Dendritic cell treated with granulocyte-macrophage colony-stimulating factor and Interleukin-4, amounts not matched to agents 40 ng/mL and 50 ng/mL, for 4 days (primary cell): Measurements from ENCODE around the gene MROH2A.

Source experiments
- H3K27ac Mint-ChIP-seq: one replicate; pipeline ENCODE4 v1.8.0; 2022; ENCODE audit warnings: mild to moderate bottlenecking, mixed read lengths
- H3K27me3 Mint-ChIP-seq: one replicate; pipeline ENCODE4 v1.8.0; 2022; ENCODE audit warnings: mild to moderate bottlenecking, mixed read lengths
- H3K36me3 Mint-ChIP-seq: one replicate; pipeline ENCODE4 v1.8.0; 2022; ENCODE audit warnings: low read depth, mixed read lengths
- H3K4me1 Mint-ChIP-seq: one replicate; pipeline ENCODE4 v1.8.0; 2022; ENCODE audit warnings: low read depth, mixed read lengths
- H3K4me3 Mint-ChIP-seq: one replicate; pipeline ENCODE4 v1.8.0; 2022; ENCODE audit warnings: mild to moderate bottlenecking, moderate library complexity, mixed read lengths
- H3K9me3 Mint-ChIP-seq: one replicate; pipeline ENCODE4 v1.8.0; 2022; ENCODE audit warnings: mixed read lengths
- intact Hi-C: fragments of 100-400 bp; cut with micrococcal nuclease; formaldehyde crosslinking; loops from one replicate; pipeline ENCODE4 v1.15.0; 2022

The MROH2A gene

GRCh38 chr2:233851169-233851568 is 73.0 kb downstream of the MROH2A start:
- peaks cover 18% of the 10 kb centered on the region for H3K36me3 Mint-ChIP-seq
- no peaks in the 10 kb centered on the region for H3K9me3 Mint-ChIP-seq
- H3K4me1 Mint-ChIP-seq = peaks cover 48% of the 10 kb centered on the region
- H3K27ac Mint-ChIP-seq = no peak overlapping the region
- no peak overlapping the region for H3K4me3 Mint-ChIP-seq
- intact Hi-C loops = loop anchor here (10.0 kb wide), 1 partner anchor 694 kb away; no protein-coding TSS in a partner anchor
- no peaks in the 10 kb centered on the region for H3K27me3 Mint-ChIP-seq

GRCh38 chr2:233852056-233852455 is 73.9 kb downstream of the MROH2A start:
- peaks cover 18% of the 10 kb centered on the region for H3K36me3 Mint-ChIP-seq
- no peak overlapping the region for H3K27ac Mint-ChIP-seq
- intact Hi-C loops = loop anchor here (10.0 kb wide), 1 partner anchor 693 kb away; no protein-coding TSS in a partner anchor
- H3K4me3 Mint-ChIP-seq = peak overlapping the region; percentile 35
- H3K4me1 Mint-ChIP-seq = peaks cover 46% of the 10 kb centered on the region
- H3K9me3 Mint-ChIP-seq = no peaks in the 10 kb centered on the region
- no peaks in the 10 kb centered on the region for H3K27me3 Mint-ChIP-seq

- H3K27ac Mint-ChIP-seq = no peak overlapping the region
- H3K9me3 Mint-ChIP-seq = no peaks in the 10 kb centered on the region
- H3K4me1 Mint-ChIP-seq = peaks cover 50% of the 10 kb centered on the region
- H3K36me3 Mint-ChIP-seq = peaks cover 14% of the 10 kb centered on the region
- H3K27me3 Mint-ChIP-seq = no peaks in the 10 kb centered on the region
- intact Hi-C loops = loop anchor here (10.0 kb wide), 1 partner anchor 691 kb away; no protein-coding TSS in a partner anchor
- peak overlapping the region; percentile 95 for H3K4me3 Mint-ChIP-seq
Measured at GRCh38 chr2:233853353-233853752, 75.2 kb downstream of the MROH2A start.

- H3K4me1 Mint-ChIP-seq = peaks cover 45% of the 10 kb centered on the region
- H3K27me3 Mint-ChIP-seq = no peaks in the 10 kb centered on the region
- peak overlapping the region; percentile 35 for H3K27ac Mint-ChIP-seq
- intact Hi-C loops = loop anchor here (10.0 kb wide), 1 partner anchor 691 kb away; no protein-coding TSS in a partner anchor
- peaks cover 9% of the 10 kb centered on the region for H3K36me3 Mint-ChIP-seq
- no peaks in the 10 kb centered on the region for H3K9me3 Mint-ChIP-seq
- H3K4me3 Mint-ChIP-seq = peak overlapping the region; percentile 95
Measured at GRCh38 chr2:233853883-233854240, 75.7 kb downstream of the MROH2A start.

GRCh38 chr2:233854241-233854981 is 76.3 kb downstream of the MROH2A start, which contains the start of gene HJURP:
TSS of gene HJURP (minus strand) at chr2:233854535. CDS start at chr2:233854500, 35 bp downstream.
- no peaks in the 10 kb centered on the region for H3K9me3 Mint-ChIP-seq
- H3K27me3 Mint-ChIP-seq = no peaks in the 10 kb centered on the region
- H3K4me3 Mint-ChIP-seq = peak within 1 kb of the TSS; percentile 95
- intact Hi-C loops = loop anchor here (10.0 kb wide), 1 partner anchor 690 kb away; no protein-coding TSS in a partner anchor
- peak within 1 kb of the TSS; percentile 35 for H3K27ac Mint-ChIP-seq
- peaks cover 9% of the 10 kb centered on the region for H3K36me3 Mint-ChIP-seq
- H3K4me1 Mint-ChIP-seq = peaks cover 41% of the 10 kb centered on the region

GRCh38 chr2:233855345-233855744 is 77.2 kb downstream of the MROH2A start:
- peaks cover 9% of the 10 kb centered on the region for H3K36me3 Mint-ChIP-seq
- no peaks in the 10 kb centered on the region for H3K9me3 Mint-ChIP-seq
- peaks cover 41% of the 10 kb centered on the region for H3K4me1 Mint-ChIP-seq
- intact Hi-C loops = loop anchor here (10.0 kb wide), 1 partner anchor 689 kb away; no protein-coding TSS in a partner anchor
- H3K27me3 Mint-ChIP-seq = no peaks in the 10 kb centered on the region
- no peak overlapping the region for H3K4me3 Mint-ChIP-seq
- no peak overlapping the region for H3K27ac Mint-ChIP-seq

- H3K9me3 Mint-ChIP-seq = no peaks in the 10 kb centered on the region
- H3K4me1 Mint-ChIP-seq = peaks cover 41% of the 10 kb centered on the region
- peaks cover 9% of the 10 kb centered on the region for H3K36me3 Mint-ChIP-seq
- no peak overlapping the region for H3K27ac Mint-ChIP-seq
- H3K27me3 Mint-ChIP-seq = no peaks in the 10 kb centered on the region
- intact Hi-C loops = loop anchor here (10.0 kb wide), 1 partner anchor 689 kb away; no protein-coding TSS in a partner anchor
- H3K4me3 Mint-ChIP-seq = no peak overlapping the region
Measured at GRCh38 chr2:233856184-233856583, 78.1 kb downstream of the MROH2A start.

- Mint-ChIP-seq H3K36me3 (peaks cover 9% of the 10 kb centered on the region), H3K4me1 (peaks cover 30% of the 10 kb centered on the region), H3K4me3 (no peak overlapping the region), H3K27me3 (no peaks in the 10 kb centered on the region), H3K27ac (no peak overlapping the region), H3K9me3 (no peaks in the 10 kb centered on the region)
- intact Hi-C loops = loop anchor here (10.0 kb wide), 1 partner anchor 687 kb away; no protein-coding TSS in a partner anchor
Measured at GRCh38 chr2:233857511-233858141, 79.5 kb downstream of the MROH2A start.

GRCh38 chr2:233858331-233858730 is 80.2 kb downstream of the MROH2A start:
- Mint-ChIP-seq H3K4me3 (no peak overlapping the region), H3K27me3 (no peaks in the 10 kb centered on the region), H3K36me3 (peaks cover 9% of the 10 kb centered on the region), H3K27ac (no peak overlapping the region), H3K9me3 (no peaks in the 10 kb centered on the region), H3K4me1 (peaks cover 27% of the 10 kb centered on the region)
- intact Hi-C loops = loop anchor here (10.0 kb wide), 1 partner anchor 686 kb away; no protein-coding TSS in a partner anchor

- Mint-ChIP-seq H3K9me3 (peaks cover 7% of the 10 kb centered on the region), H3K4me3 (no peak overlapping the region), H3K27me3 (peaks cover 3% of the 10 kb centered on the region), H3K27ac (no peak overlapping the region), H3K4me1 (peaks cover 8% of the 10 kb centered on the region), H3K36me3 (peaks cover 8% of the 10 kb centered on the region)
- intact Hi-C loops = no loop called here
Measured at GRCh38 chr2:233862261-233862768, 84.2 kb downstream of the MROH2A start.

- peaks cover 16% of the 10 kb centered on the region for H3K36me3 Mint-ChIP-seq
- H3K9me3 Mint-ChIP-seq = peaks cover 11% of the 10 kb centered on the region
- intact Hi-C loops = no loop called here
- H3K4me3 Mint-ChIP-seq = no peak overlapping the region
- peaks cover 13% of the 10 kb centered on the region for H3K4me1 Mint-ChIP-seq
- peaks cover 20% of the 10 kb centered on the region for H3K27me3 Mint-ChIP-seq
- no peak overlapping the region for H3K27ac Mint-ChIP-seq
Measured at GRCh38 chr2:233865838-233866237, 87.7 kb downstream of the MROH2A start.

GRCh38 chr2:233866479-233866878 is 88.3 kb downstream of the MROH2A start:
- Mint-ChIP-seq H3K27me3 (peaks cover 20% of the 10 kb centered on the region), H3K9me3 (peaks cover 11% of the 10 kb centered on the region), H3K4me1 (peaks cover 13% of the 10 kb centered on the region), H3K4me3 (no peak overlapping the region), H3K27ac (no peak overlapping the region), H3K36me3 (peaks cover 16% of the 10 kb centered on the region)
- intact Hi-C loops = no loop called here

- peak within 1 kb of the TSS; percentile 87 for H3K4me3 Mint-ChIP-seq
- H3K27me3 Mint-ChIP-seq = peaks cover 20% of the 10 kb centered on the region
- peaks cover 16% of the 10 kb centered on the region for H3K36me3 Mint-ChIP-seq
- peak within 1 kb of the TSS; percentile 80 for H3K27ac Mint-ChIP-seq
- intact Hi-C loops = no loop called here
- H3K4me1 Mint-ChIP-seq = peaks cover 13% of the 10 kb centered on the region
- peaks cover 11% of the 10 kb centered on the region for H3K9me3 Mint-ChIP-seq
Measured at GRCh38 chr2:233867993-233868532, 89.9 kb downstream of the MROH2A start, which contains the start of gene MSL3B. TSS of gene MSL3B (minus strand) at chr2:233868386.
